Sigmoid colon (tissue), 4 donors: ENCODE results near the gene DNAJC17.

Experiments
- EP300 ChIP-seq, 4 donors: sonication (generic); formaldehyde crosslinking; IDR thresholded peaks; one replicate each; pipeline ENCODE4 v1.6.1; 2017; ENCODE audit warnings: antibody characterized with exemption in 4 of 4
- POLR2A ChIP-seq, 2 donors: fragments of 450-650 bp; IDR thresholded peaks; one replicate each; pipeline ENCODE4 v1.6.1; 2016; ENCODE audit warnings: antibody characterized with exemption in 2 of 2, mild to moderate bottlenecking in 2 of 2, moderate library complexity in 2 of 2
- POLR2AphosphoS5 ChIP-seq, 4 donors: sonication (generic); formaldehyde crosslinking; IDR thresholded peaks; one replicate each; pipeline ENCODE4 v1.6.1; 2017; ENCODE audit warnings: antibody characterized with exemption in 4 of 4
- TF ChIP-seq, protein P1 (sequence below), 4 experiments: fragments of 450-650 bp in 3 of 4; fragments of 200-600 bp in 1 of 4; IDR thresholded peaks; one replicate each; pipeline ENCODE4 v1.5.1; 2016 to 2019; ENCODE audit warnings: antibody characterized with exemption in 4 of 4, mild to moderate bottlenecking in 3 of 4, moderate library complexity in 2 of 4

- TF ChIP-seq EP300 (IDR thresholded peaks at IDR 0.05), result no peak
- TF ChIP-seq, protein P1, sequence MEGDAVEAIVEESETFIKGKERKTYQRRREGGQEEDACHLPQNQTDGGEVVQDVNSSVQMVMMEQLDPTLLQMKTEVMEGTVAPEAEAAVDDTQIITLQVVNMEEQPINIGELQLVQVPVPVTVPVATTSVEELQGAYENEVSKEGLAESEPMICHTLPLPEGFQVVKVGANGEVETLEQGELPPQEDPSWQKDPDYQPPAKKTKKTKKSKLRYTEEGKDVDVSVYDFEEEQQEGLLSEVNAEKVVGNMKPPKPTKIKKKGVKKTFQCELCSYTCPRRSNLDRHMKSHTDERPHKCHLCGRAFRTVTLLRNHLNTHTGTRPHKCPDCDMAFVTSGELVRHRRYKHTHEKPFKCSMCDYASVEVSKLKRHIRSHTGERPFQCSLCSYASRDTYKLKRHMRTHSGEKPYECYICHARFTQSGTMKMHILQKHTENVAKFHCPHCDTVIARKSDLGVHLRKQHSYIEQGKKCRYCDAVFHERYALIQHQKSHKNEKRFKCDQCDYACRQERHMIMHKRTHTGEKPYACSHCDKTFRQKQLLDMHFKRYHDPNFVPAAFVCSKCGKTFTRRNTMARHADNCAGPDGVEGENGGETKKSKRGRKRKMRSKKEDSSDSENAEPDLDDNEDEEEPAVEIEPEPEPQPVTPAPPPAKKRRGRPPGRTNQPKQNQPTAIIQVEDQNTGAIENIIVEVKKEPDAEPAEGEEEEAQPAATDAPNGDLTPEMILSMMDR (IDR thresholded peaks at IDR 0.05), result no peak
- no peak for TF ChIP-seq POLR2AphosphoS5 (IDR thresholded peaks at IDR 0.05)
- no peak for TF ChIP-seq POLR2A (IDR thresholded peaks at IDR 0.05)
These were observed 50.3 kb downstream of the DNAJC17 start for GRCh38 chr15:40756938-40757337.
